ENCODE results near the gene EFNA5. TPM values are rescaled to one million over a fixed set of nuclear protein-coding genes. Genes with fewer than 3 reads are reported as not detected.

The EFNA5 gene
- total and polyA plus RNA-seq, 10 of the 15 experiments (the other 5 are each of a cell fraction or from before 2014, with no cell fraction given), result 0.19 to 12.6 (median 3.9) TPM

- Histone ChIP-seq H3K4me2 (ENCODE audit: control insufficient read depth, insufficient read depth) (no peak overlapping the region), H4K20me1 (ENCODE audit: control insufficient read depth, insufficient read depth) (no peaks in the 10 kb centered on the region), H3K4me1 (ENCODE audit: control insufficient read depth, insufficient read depth, low read length) (no peaks in the 10 kb centered on the region), H3K9me3 (replicated peaks; ENCODE audit: control insufficient read depth, insufficient read depth, low read length) (no peaks in the 10 kb centered on the region), H2AFZ (ENCODE audit: control insufficient read depth, low read depth, low read length) (no peak overlapping the region), H3K27ac (ENCODE audit: control insufficient read depth, insufficient read depth) (no peak overlapping the region), H3K79me2 (ENCODE audit: control insufficient read depth, insufficient read depth, low read length) (peaks cover 7% of the 10 kb centered on the region), H3K9ac (ENCODE audit: control insufficient read depth, insufficient read depth, low read length) (no peak overlapping the region), H3K36me3 (ENCODE audit: control insufficient read depth in 2 of 2, insufficient read depth in 2 of 2, low read length in 1 of 2) (no peaks in the 10 kb centered on the region), H3K27me3 (replicated peaks in 1 of 2; ENCODE audit: control insufficient read depth in 2 of 2, insufficient read depth in 2 of 2, low read length in 1 of 2) (no peaks in the 10 kb centered on the region), H3K4me3 (no peak overlapping the region)
- no peak for FAIRE-seq
- ATAC-seq, result no peak
- RAD21 ChIA-PET (ENCODE audit: unreplicated experiment), result no interaction called here
- SMC1A ChIA-PET (ENCODE audit: uncharacterized antibody, unreplicated experiment), result interaction anchor here (0.7 to 4.9 kb wide), 11 partner anchors 11 to 271 kb away, joined by 3 to 18 read pairs (median 4); no protein-coding TSS in a partner anchor
- CTCF ChIA-PET, result interaction anchor here (0.6 to 2.2 kb wide), 5 partner anchors 10 to 444 kb away, joined by 3 to 5 read pairs (median 3); no protein-coding TSS in a partner anchor
- intact Hi-C loops (cut with micrococcal nuclease; ENCODE audit: unreplicated experiment) (no loop called here), in situ Hi-C loops (cut with MboI) (no loop called here)
- WGBS (ENCODE audit: insufficient coverage, insufficient replicate concordance, low lambda C conversion rate, missing lambda C conversion rate), result 71% methylated on average over 2 of the region's 2 CpGs
- POLR2A ChIA-PET, result interaction anchor here (1.0 to 1.1 kb wide), 2 partner anchors 14 to 38 kb away, joined by 3 read pairs; no protein-coding TSS in a partner anchor
- no TSS peak for BruUV-seq (replicated peaks)
- DNase-seq (ENCODE audit: low read depth, low spot score), result no peak
- TF ChIP-seq KDM1A (IDR thresholded peaks at IDR 0.05; ENCODE audit: borderline replicate concordance) (no peak), POLR2AphosphoS5 (IDR thresholded peaks at IDR 0.05; ENCODE audit: low read length) (no peak), RELB (IDR thresholded peaks at IDR 0.05; ENCODE audit: low read depth) (no peak), PRDM15 (CRISPR knock-in tag; IDR thresholded peaks at IDR 0.05) (no peak), ZNF592 (IDR thresholded peaks at IDR 0.05) (no peak), SPI1 (IDR thresholded peaks at IDR 0.05; ENCODE audit: borderline replicate concordance, insufficient read depth, low read depth, low read length) (no peak), SIX5 (IDR thresholded peaks at IDR 0.05; ENCODE audit: low read depth, low read length, severe bottlenecking) (no peak), TBL1XR1 (IDR thresholded peaks at IDR 0.05; ENCODE audit: low read depth, low read length) (no peak), SUPT20H (IDR thresholded peaks at IDR 0.05; ENCODE audit: borderline replicate concordance, control insufficient read depth, low read depth, low read length) (no peak), MAX (IDR thresholded peaks at IDR 0.05; ENCODE audit: low read depth, low read length) (no peak), TCF3 (IDR thresholded peaks at IDR 0.05; ENCODE audit: borderline replicate concordance, insufficient read depth, low read depth, low read length) (no peak), RAD51 (IDR thresholded peaks at IDR 0.05) (no peak)
These were observed 136.5 kb downstream of the EFNA5 start for GRCh38 chr5:107533910-107534876.
